GM19328 (cell line): ENCODE measurements around the gene BCL7C.
"Not testable (repeated sequence)": the region's sequence is repeated elsewhere in the genome, so short reads cannot be mapped to it uniquely, and the experiment has no call there.

ENCODE experiments used
- ATAC-seq: cut with Tn5 transposase; IDR thresholded peaks from one replicate; pipeline ENCODE4 v1.9.1; 2021; ENCODE audit warnings: mild to moderate bottlenecking, moderate library complexity; ENCODE audit not compliant: unreplicated experiment

The BCL7C gene

DNA sequence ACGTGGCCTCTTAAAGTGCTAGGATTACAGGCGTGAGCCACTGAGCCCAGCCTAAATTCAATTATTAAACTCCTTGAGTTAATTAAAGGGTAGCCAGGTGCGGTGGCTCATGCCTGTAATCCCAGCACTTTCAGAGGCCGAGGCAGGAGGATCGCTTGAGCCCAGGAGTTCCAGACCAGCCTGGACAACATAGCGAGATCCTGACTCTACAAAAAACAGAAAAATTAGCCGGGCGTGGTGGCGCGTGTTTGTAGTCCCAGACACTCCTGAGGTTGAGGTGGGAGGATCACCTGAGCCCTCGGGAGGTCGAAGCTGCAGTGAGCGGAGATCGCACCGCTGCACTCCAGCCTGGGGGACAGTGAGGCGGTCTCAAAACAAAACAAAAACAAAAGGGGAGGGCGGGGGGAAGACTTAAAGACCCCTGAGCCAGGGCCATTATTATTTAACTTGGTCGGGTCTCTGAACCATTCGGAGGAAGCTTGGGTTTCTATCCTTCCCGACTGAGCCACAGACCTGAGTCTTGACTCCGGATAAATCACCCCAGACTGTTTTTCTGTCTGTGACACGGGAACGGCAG, 19.5 kb downstream of the BCL7C start:
- no peak for ATAC-seq

DNA sequence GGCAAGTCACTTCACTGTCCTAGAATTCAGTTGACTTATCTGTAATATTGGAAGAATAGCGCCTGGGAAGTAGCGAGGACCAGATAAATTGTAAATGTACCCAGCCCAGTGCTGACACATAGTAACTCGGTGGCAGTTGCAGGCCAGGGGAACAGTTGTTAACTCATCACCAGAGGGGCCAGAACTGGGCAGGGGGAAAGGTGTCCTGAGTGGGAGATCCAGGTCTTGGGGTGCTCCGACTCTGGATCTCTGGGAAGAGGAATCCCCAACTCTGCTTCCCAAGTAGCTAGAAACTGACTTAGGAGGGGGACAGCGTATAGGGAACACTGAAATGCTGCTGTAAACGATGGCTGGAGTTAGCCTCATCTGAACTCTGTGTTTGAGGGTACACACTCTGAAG, 23.0 kb downstream of the BCL7C start:
- ATAC-seq = no peak

DNA sequence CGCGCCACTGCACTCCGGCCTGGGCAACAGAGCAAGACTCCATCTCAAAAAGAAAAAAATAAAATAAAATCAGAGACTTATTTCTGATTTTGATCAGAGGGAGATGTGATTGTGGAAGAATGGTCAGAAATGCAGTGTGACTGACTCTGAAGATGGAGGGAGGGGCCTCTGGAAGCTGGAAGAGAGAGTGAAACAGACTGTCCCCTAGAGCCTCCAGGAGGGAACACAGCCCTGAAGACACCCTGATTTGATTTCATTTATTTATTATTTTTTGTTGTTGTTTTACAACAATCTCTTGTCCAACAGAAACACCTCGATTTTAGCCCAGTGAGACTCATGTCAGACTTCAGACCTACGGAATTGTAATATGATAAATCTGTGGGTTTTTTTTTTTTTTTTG, 26.1 kb downstream of the BCL7C start:
- ATAC-seq = no peak

DNA sequence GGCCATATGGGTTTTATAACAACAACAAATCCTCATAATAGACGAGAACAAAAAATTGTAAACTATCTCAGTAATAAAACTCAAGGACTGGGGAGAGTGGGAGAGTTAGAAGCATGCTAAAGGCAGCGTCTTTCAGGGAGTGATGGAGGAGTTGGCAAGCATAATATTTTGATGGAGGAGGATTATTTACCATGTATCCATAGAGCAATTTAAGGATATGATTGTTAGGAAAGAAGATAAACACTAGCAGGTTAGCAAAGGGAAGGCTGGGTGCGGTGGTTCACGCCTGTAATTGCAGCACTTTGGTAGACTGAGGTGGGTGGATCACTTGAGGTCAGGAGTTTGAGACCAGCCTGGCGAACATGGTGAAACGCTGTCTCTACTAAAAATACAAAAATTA, 27.8 kb downstream of the BCL7C start:
- ATAC-seq = no peak

DNA sequence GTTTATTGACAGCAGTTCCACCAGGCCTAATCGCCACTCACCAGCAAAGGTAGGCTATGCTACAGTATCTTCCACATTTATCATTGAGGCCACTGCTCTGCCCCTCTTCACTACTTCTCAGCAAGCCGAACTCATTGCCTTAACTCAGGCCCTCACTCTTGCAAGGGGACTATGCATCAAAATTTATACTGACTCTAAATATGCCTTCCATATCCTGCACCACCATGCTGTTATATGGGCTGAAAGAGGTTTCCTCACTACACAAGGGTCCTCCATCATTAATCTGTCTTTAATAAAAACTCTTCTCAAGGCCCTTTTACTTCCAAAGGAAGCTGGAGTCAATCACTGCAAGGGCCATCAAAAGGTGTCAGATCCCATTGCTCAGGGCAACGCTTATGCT, 30.7 kb downstream of the BCL7C start:
- not testable (repeated sequence) for ATAC-seq

DNA sequence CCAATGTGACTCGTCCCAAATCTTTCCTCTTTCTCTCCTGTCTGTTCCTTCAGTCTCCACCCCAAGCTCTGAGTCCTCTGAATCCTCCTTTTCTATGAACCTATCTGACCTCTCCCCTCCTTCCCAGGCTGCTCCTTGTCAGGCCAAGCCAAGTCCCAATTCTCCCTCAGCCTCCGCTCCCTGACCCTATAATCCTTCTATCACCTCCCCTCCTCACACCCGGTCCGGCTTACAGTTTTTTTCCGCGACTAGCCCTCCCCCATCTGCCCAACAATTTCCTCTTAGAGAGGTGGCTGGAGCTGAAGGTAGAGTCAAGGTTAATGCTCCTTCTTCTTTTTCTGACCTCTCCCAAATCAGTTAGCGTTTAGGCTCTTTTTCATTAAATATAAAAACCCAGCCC, 33.1 kb downstream of the BCL7C start:
- not testable (repeated sequence) for ATAC-seq

DNA sequence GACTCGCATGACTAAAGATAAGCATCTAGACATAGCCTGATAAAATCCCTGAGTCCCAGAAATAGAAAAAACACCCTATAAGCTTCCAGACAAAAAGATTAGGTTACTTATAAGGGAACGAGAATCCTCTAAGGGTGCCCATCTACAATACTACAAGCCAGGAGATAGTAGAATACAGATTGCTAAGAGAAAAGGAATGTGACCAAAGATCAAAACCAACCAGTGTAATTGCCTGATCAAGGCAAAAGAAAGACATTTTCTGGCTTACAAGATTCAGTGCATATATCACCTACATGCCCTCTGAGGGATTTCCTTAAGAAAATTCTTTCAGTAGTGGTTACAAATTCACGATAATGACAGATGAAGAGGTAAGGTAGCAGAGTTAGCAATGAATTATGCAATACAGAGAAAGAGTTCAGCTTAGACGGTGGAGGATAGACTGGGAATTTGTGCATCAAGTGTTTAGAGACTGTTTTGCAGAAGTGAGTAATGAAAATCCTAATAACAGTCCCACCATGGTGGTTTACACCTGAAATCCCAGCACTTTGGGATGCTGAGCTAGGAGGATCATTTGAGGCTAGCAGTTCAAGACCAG, 35.0 kb downstream of the BCL7C start:
- no peak for ATAC-seq

DNA sequence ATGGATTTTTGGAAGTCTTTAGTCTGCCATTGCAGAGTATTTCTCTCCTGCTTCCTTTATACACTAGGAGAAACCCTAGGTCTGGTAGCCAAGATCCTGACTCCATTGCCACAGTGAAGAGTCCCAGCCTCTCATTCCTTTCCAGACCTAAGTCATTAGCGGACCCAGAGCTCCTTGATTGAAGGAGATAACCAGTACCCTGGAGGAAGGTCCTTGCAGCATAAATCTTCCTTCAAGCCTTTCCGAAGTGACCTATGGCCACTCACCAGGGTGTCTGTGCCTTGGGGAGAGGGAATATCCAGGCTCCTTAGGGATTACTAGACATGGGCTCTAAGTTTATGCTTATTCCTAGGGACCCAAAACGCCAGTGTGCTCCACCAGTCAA, 35.8 kb downstream of the BCL7C start:
- no peak for ATAC-seq

DNA sequence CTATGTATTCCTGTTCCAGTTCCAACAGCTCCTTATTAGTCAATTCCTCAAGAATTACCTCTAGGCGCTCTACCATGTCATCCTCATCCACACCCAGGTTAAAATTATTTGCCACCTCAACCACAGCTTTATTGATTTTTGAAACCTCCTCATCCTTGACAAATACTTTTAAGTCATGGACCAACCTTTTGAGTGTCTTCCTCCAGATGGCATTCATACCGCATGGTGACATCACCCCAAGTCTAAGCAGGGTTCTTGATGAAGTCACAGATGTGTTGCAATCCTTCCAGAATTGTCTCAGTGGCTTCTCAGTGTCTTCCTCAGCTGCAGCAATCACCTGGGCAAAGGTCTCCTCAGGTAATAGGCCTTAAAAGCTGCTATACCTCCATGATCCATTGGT, 40.1 kb downstream of the BCL7C start:
- no peak for ATAC-seq

DNA sequence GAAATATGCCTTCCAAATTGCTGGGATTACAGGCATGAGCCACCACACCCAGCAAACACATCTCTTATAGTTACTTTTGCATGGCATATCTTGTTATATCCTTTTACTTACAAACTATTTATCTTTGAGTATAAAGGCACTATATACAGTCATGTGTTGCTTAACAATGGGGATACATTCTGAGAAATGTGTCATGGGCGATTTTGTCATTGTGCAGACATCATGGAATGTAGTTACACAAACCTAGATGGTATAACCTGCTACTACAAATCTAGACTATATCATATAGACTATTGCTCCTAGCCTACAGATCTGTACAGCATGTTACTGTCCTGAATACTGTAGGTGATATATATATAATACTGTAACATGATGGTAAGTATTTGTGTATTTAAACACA, 43.6 kb downstream of the BCL7C start:
- ATAC-seq = no peak

DNA sequence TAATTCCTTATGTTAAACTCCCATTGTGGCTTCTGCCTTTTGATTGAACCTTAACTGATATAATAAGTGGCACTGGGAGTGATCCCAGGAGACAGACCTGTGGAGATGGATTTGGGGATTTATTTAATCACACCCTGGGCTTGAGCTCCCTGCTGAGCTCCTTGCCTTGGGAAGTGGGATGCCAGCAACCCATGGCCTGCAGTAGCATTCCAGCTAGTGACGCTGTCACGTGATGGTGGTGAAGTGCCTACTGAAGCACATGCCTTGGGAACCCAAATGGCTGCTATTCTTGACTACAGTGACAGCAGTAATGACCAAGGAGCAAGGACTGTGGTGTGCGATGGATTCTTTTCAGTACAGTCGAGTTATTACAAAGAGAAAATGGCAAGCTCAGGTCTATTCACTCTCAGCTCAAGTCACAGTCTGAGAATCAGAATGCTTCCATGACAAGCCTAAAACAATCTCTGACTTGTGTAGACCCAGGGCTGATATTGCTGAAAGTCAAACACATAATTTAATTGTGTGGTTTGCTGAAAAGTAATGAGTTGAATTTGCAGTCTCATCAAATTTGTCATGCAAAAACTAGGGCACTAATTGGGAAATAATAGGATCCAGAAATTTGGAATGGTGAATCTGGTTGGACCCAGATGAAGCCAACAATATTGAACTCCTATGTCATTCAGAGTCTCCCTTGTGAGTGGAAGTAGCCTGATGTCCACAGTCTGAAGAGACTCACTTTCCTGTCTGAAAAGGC, 47.1 kb downstream of the BCL7C start:
- no peak for ATAC-seq

DNA sequence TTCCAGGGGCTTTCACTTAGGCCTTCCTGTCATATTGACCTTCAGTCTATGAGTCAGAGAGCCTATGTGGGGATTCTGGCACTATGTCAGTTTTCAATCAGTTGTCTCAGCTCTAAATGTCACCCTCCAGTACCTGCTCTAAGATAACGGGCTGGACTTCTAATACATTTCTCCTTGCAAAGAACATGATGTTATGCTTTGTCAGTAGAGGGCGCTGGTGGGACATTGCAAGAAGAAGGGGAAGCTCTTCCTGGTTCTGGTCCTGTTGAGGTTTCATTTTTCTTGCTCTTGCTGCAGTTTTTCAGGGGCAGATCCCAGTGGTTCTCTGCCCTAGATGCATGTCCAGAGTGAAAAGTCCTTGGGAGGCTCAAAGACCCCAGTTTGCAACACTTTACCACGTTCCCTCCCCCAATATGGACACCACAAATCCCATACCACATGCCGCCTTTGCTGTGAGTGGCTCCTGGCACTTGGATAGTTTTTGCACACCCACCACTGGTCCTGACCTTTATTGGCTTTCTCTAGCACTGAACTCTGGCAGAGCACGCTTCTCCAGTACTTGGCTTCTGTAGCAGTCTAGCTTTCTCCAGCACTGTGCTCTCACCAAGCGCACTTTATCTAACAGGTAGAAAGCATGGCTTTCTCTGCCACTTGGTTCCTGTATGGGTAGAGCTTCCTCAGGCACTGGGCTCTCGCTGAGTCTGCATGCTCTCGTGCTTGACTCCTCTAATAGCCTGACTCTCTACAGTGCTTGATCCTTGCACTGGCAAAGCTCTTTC, 49.0 kb downstream of the BCL7C start:
- no peak for ATAC-seq

DNA sequence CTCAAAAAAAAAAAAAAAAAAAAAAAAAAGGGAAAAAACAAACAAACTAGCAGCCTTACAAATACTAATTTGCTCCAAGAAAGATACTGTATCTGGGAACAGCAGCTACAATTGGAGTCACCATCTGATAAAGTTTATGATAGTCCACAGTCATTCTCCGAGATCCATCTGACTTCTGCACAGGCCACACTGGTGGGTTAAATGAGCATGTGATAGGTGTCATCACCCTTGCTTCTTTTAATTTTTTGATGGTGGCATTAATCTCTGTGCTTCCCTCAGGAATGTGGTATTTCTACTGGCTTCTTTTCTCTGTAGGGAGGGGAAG, 49.6 kb downstream of the BCL7C start:
- ATAC-seq = no peak

DNA sequence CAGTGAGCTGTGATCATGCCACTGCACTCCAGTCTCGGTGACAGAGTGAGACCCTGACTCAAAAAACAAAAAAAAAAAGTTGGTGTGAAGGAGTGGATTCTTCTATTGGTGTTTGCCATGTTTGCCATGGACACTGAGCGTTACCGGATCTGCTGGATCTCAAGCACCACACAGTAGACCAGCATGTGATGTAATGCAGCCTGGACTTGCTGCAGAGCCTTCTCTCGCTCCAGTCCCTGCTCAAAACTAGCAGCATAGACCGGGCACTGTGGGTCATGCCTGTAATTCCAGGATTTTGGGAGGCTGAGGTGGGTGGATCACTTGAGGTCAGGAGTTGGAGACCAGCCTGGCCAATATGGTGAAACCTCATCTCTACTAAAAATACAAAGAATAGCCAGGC, 50.4 kb downstream of the BCL7C start:
- no peak for ATAC-seq

DNA sequence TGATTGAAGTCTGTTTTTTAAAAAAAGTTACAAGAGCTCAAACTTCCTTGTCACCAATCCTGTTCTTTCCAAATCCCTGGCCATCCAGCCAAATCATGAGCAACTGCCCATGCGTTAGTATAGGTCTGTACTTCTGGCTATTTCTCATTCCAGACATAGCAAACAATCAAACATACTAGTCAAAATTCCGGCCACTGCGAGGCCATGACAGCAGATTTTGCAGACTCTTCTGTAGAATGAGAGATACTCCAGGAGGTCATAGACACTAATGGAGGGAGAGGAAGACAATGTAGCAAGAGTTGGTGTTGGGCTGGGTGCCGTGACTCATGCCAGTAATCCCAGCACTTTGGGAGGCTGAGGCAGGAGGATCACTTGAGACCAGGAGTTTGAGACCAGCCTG, 50.9 kb downstream of the BCL7C start:
- no peak for ATAC-seq

DNA sequence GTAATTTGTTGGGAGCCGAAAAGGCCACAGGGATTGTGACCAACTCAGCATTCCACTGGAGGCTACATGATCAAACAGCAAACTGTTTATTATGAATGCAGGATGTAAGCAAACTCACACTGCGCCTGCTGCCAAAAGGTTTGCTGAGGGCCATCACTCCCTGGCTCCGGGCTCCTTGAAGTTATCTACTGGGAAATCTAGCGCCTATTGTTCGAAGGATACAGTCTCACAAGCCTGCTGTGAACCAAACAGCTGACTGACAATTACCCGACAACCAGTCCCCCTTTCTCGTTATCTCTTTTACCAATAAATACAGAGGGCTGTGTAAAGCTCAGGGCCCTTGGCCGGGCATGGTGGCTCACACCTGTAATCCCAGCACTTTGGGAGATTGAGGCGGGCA, 52.5 kb downstream of the BCL7C start:
- no peak for ATAC-seq

DNA sequence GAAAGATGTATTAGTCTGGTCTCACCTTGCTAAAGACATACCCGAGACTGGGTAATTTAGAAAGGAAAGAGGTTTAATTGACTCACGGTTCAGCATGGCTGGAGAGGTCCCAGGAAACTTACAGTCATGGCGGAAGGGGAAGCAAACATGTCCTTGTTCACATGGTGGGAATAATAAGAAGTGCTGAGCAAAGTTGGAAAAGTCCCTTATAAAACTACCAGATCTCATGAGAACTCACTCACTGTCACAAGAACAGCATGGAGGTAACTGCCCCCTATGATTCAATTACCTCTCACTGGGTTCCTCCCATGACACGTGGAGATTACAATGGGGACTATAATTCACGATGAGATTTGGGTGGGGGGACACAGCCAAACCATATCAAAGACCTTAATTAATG, 53.3 kb downstream of the BCL7C start:
- ATAC-seq = no peak

DNA sequence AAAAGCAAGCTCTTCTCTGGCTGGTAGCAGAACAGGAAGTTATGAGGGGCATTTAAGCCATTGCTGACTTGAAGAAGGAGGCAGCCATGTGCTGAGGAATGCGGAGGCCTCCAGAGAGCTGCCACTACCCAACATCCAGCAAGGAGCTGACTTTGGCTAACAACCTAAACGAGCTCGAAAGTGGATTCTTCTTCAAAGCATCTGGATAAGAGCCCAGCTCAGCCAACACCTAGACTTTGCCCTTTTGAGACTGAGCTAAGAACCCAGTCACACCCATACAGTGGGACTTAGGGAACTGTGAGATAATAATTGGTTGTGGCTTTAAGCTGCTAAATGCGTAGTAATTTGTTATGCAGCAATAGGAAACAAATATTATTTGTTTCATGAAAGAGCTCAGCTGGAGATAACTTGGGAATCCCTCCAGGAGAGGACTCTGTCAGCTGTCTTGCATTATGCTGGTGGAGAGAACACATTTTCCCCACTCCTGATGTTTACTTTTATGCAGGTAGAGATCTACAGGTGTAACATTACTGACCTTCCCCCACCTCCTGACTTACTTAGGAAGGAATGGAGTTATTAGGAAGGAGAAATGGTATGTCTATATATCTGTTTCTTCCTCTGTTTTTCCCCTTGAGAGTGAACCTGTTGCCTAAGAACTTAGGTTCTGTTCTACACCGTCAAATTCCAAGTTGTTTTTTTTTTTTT, 54.2 kb downstream of the BCL7C start:
- ATAC-seq = no peak

DNA sequence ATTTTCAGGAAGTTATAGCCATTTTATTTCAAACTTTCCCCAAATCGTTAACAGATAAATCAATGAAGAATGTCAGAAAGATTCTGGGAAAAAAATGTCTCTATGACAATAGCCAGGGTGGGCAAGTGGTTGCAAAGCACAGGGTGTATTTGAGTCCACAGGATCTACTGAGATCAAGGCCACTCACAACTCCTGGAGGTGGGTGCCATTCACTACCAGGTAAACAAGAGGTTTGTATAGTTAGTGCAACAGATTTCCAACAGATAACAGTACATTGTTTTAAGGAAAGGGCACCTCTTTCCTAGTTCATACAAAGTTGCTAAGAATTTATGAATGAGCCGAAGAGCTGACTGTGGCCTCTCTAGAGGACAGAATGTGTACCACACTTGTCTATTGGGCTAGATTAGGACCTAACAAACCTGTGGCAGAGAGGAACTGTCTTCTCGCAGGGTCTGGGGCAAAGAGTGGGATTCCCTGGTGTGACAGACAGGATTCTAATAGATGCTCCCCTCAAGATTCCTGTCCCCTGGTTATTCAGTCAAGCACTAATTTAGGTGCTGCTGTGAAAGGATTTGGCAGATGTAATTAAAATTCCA, 54.9 kb downstream of the BCL7C start:
- ATAC-seq = no peak

DNA sequence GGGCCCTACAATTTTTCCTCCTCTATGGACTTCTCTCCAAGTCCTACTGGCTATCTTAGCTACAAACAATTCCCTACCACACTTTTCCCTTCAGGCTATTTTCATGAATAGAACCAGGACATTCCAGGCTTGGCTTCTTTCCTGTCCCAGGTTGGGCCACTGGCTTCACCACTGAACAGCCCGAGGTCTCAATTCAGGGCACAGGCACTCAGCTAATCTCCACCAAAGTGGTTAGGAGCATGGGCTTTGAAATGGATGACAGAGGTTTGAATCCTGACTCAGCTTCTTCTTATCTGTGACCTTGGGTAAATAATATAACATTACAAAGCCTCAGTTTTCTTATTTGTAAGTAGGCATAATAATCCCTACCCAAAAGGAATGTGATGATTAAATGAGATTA, 56.0 kb downstream of the BCL7C start:
- no peak for ATAC-seq
